ENCODE data around the gene SERGEF. TPM values are rescaled to one million over a fixed set of nuclear protein-coding genes. Genes with fewer than 3 reads are reported as not detected.
A peak's percentile ranks its signal among the peaks of the same experiment; 100 is the strongest.

The SERGEF gene
- total RNA-seq, 4 donors from 2014 or later: 17.1 to 39.3 (median 33.1) TPM

GRCh38 chr11:17976651-17977050, 36.2 kb downstream of the SERGEF start:
- no peak for TF ChIP-seq POLR2A (IDR thresholded peaks at IDR 0.05)
- TF ChIP-seq, protein P1, sequence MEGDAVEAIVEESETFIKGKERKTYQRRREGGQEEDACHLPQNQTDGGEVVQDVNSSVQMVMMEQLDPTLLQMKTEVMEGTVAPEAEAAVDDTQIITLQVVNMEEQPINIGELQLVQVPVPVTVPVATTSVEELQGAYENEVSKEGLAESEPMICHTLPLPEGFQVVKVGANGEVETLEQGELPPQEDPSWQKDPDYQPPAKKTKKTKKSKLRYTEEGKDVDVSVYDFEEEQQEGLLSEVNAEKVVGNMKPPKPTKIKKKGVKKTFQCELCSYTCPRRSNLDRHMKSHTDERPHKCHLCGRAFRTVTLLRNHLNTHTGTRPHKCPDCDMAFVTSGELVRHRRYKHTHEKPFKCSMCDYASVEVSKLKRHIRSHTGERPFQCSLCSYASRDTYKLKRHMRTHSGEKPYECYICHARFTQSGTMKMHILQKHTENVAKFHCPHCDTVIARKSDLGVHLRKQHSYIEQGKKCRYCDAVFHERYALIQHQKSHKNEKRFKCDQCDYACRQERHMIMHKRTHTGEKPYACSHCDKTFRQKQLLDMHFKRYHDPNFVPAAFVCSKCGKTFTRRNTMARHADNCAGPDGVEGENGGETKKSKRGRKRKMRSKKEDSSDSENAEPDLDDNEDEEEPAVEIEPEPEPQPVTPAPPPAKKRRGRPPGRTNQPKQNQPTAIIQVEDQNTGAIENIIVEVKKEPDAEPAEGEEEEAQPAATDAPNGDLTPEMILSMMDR (IDR thresholded peaks at IDR 0.05): no peak
- intact Hi-C loops (cut with DNase I; ENCODE audit: low total_unique reads): loop anchor here (10.0 kb wide), 1 partner anchor 212 kb away; no protein-coding TSS in a partner anchor
- WGBS, 2 donors: 100% methylated on average over 1 of the region's 1 CpG
- no peak overlapping the region for H3K4me3 ChIP-seq (ENCODE audit: low read depth, poor library complexity, severe bottlenecking)
- DNase-seq (ENCODE audit: low spot score in 2 of 2): no peak

GRCh38 chr11:17974246-17974645, 38.6 kb downstream of the SERGEF start:
- no peak overlapping the region for H3K4me3 ChIP-seq (ENCODE audit: low read depth, poor library complexity, severe bottlenecking)
- TF ChIP-seq, protein P1 (IDR thresholded peaks at IDR 0.05): no peak
- TF ChIP-seq POLR2A (IDR thresholded peaks at IDR 0.05): no peak
- intact Hi-C loops (cut with DNase I; ENCODE audit: low total_unique reads): loop anchor here (10.0 kb wide), 1 partner anchor 209 kb away; no protein-coding TSS in a partner anchor
- DNase-seq (ENCODE audit: low spot score in 2 of 2): no peak

DNA sequence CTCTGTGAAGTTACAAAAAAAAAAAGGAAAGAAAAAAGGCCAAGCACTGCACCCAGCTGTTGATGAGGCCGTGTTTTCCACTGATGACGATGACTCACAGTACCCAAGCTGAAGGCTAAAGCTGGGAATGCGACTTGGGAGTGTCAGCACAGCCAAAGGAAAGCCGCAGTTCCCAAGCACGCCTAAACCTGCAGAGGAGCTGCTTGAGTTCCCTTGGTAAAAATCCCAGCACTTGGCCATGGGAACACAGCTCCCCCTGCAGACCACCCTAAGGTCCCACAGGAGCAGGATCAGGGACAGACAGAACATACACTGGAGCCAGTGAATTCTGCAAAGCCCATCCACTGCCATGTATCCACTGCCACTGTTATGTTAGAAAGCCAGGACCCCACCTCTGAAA, 39.9 kb downstream of the SERGEF start:
- TF ChIP-seq, protein P1 (IDR thresholded peaks at IDR 0.05): no peak
- no peak for TF ChIP-seq POLR2A (IDR thresholded peaks at IDR 0.05)
- H3K4me3 ChIP-seq (ENCODE audit: low read depth, poor library complexity, severe bottlenecking): no peak overlapping the region
- peak in 1 of 2 donors; percentile 60 for DNase-seq (ENCODE audit: low spot score in 2 of 2)
- intact Hi-C loops (cut with DNase I; ENCODE audit: low total_unique reads): loop anchor here (10.0 kb wide), 1 partner anchor 208 kb away; no protein-coding TSS in a partner anchor
- 15 to 25% methylated on average over 5 of the region's 5 CpGs for WGBS, 2 donors

DNA sequence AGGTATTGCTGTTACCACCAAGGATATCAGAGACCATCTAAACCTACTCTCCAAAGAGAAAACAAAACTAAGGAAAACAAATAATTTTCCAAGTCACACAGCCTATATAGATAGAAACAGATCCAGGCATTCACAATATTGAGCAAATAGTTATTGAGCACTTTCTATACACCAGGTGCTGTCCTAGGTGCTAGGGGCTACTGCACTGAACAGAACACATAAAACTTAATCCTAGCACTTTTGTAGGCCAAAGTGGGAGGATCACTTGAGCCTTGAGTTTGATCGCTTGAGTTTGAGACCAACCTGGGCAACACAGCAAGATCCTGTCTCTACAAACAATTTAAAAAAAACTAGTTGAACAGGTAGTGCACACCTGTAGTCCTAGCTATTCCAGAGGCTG, 44.6 kb downstream of the SERGEF start:
- no peak for TF ChIP-seq POLR2A (IDR thresholded peaks at IDR 0.05)
- TF ChIP-seq, protein P1 (IDR thresholded peaks at IDR 0.05): no peak
- no peak for DNase-seq (ENCODE audit: low spot score in 2 of 2)
- intact Hi-C loops (cut with DNase I; ENCODE audit: low total_unique reads): no loop called here
- H3K4me3 ChIP-seq (ENCODE audit: low read depth, poor library complexity, severe bottlenecking): no peak overlapping the region
- WGBS, 2 donors: 88 to 92% methylated on average over 1 of the region's 1 CpG

DNA sequence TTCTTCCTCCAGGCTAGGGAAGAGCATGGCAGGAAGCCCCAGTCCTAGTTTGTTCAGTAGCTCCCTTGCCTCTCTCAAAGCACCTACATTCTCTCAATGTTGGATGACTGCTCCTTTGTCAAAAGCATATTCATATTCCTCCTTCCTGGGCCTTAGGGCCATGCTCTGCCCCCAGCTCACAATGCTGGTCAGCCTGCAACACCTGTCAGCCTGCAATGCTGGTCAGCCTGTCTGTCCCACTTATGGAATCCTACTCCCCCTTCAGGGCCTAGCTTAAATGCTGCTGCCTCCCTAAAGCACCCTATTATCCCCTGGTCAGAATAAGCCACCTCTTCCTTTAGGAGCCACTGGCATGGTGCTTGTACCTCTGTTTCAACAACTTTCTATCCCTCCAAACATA, 45.2 kb downstream of the SERGEF start:
- intact Hi-C loops (cut with DNase I; ENCODE audit: low total_unique reads): no loop called here
- H3K4me3 ChIP-seq (ENCODE audit: low read depth, poor library complexity, severe bottlenecking): no peak overlapping the region
- TF ChIP-seq POLR2A (IDR thresholded peaks at IDR 0.05): no peak
- TF ChIP-seq, protein P1 (IDR thresholded peaks at IDR 0.05): no peak
- no peak for DNase-seq (ENCODE audit: low spot score in 2 of 2)

- TF ChIP-seq POLR2A (IDR thresholded peaks at IDR 0.05): no peak
- TF ChIP-seq, protein P1 (IDR thresholded peaks at IDR 0.05): no peak
- no peak for DNase-seq (ENCODE audit: low spot score in 2 of 2)
- intact Hi-C loops (cut with DNase I; ENCODE audit: low total_unique reads): no loop called here
- no peak overlapping the region for H3K4me3 ChIP-seq (ENCODE audit: low read depth, poor library complexity, severe bottlenecking)
These were observed 52.8 kb downstream of the SERGEF start for GRCh38 chr11:17960091-17960490.
